Nephron progenitor cell (in vitro differentiated cells): Measurements from ENCODE around the gene CA14.

Source experiments
- DNase-seq: peaks from one replicate; pipeline ENCODE4 v3.0.0; 2021
- H3K27ac Mint-ChIP-seq: 2 replicates; pipeline ENCODE4 v1.8.0; 2021; ENCODE audit warnings: mild to moderate bottlenecking, moderate library complexity, mixed read lengths
- H3K27me3 Mint-ChIP-seq: 2 replicates; pipeline ENCODE4 v1.8.0; 2021; ENCODE audit warnings: mild to moderate bottlenecking, low read depth, mixed read lengths; ENCODE audit not compliant: poor library complexity
- H3K36me3 Mint-ChIP-seq: 2 replicates; pipeline ENCODE4 v1.8.0; 2021; ENCODE audit warnings: low read depth, mixed read lengths
- H3K4me1 Mint-ChIP-seq: 2 replicates; pipeline ENCODE4 v1.8.0; 2021; ENCODE audit warnings: mixed read lengths
- H3K4me3 Mint-ChIP-seq: 2 replicates; pipeline ENCODE4 v1.8.0; 2021; ENCODE audit warnings: mild to moderate bottlenecking, moderate library complexity, mixed read lengths
- H3K9me3 Mint-ChIP-seq: 2 replicates; pipeline ENCODE4 v1.8.0; 2021; ENCODE audit warnings: mild to moderate bottlenecking, moderate library complexity, mixed read lengths
- TF ChIP-seq, protein P1 (sequence below): fragments of 200-600 bp; sonication (generic); IDR thresholded peaks from 2 replicates; pipeline ENCODE4 v1.5.0; 2021; ENCODE audit warnings: antibody characterized with exemption

Gene CA14

GRCh38 chr1:150271291-150271959 lies 13.9 kb downstream of the CA14 start:
- Mint-ChIP-seq H3K27ac (peak overlapping the region; percentile 93), H3K36me3 (peaks cover 18% of the 10 kb centered on the region), H3K4me3 (peak overlapping the region; percentile 84), H3K9me3 (no peaks in the 10 kb centered on the region), H3K4me1 (peaks cover 63% of the 10 kb centered on the region), H3K27me3 (peaks cover 7% of the 10 kb centered on the region)
- DNase-seq, result no peak
- TF ChIP-seq, protein P1, sequence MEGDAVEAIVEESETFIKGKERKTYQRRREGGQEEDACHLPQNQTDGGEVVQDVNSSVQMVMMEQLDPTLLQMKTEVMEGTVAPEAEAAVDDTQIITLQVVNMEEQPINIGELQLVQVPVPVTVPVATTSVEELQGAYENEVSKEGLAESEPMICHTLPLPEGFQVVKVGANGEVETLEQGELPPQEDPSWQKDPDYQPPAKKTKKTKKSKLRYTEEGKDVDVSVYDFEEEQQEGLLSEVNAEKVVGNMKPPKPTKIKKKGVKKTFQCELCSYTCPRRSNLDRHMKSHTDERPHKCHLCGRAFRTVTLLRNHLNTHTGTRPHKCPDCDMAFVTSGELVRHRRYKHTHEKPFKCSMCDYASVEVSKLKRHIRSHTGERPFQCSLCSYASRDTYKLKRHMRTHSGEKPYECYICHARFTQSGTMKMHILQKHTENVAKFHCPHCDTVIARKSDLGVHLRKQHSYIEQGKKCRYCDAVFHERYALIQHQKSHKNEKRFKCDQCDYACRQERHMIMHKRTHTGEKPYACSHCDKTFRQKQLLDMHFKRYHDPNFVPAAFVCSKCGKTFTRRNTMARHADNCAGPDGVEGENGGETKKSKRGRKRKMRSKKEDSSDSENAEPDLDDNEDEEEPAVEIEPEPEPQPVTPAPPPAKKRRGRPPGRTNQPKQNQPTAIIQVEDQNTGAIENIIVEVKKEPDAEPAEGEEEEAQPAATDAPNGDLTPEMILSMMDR, result no peak

- peak overlapping the region; percentile 84 for H3K4me3 Mint-ChIP-seq
- H3K27ac Mint-ChIP-seq, result peak overlapping the region; percentile 4
- DNase-seq, result no peak
- TF ChIP-seq, protein P1, result no peak
- H3K9me3 Mint-ChIP-seq, result no peaks in the 10 kb centered on the region
- peaks cover 27% of the 10 kb centered on the region for H3K36me3 Mint-ChIP-seq
- peaks cover 2% of the 10 kb centered on the region for H3K27me3 Mint-ChIP-seq
- peaks cover 46% of the 10 kb centered on the region for H3K4me1 Mint-ChIP-seq
Measured at GRCh38 chr1:150273311-150273710, 15.7 kb downstream of the CA14 start.

DNA sequence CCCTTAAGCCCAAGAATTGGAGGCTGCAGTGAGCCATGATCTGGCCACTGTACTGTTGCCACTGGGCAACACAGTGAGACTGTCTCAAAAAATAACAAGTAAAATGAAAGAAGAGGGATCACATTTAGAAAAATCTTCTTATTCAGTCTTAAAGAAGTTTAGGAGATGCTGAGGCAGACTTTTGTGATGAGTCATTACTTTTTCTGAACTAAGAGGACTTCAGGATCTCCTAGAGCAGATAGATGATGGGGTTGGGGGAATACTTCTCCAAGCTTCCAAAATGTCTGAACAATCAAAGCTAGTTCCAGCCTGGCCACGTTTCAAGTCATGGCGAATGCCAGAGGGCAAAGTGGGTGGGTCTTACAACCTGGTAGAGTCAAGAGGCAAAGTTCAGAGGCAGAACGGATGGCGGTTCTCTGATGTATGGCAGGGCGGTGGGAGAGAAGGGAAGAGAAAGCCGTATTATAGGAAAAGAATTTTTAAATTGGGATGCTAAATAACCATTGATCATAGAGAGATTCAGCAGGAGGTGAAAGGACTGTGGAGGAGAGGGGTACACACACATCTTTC lies 22.6 kb downstream of the CA14 start:
- peak overlapping the region; percentile 92 for H3K4me3 Mint-ChIP-seq
- no peak overlapping the region for H3K27ac Mint-ChIP-seq
- no peaks in the 10 kb centered on the region for H3K9me3 Mint-ChIP-seq
- H3K36me3 Mint-ChIP-seq, result peaks cover 71% of the 10 kb centered on the region
- H3K27me3 Mint-ChIP-seq, result peaks cover 34% of the 10 kb centered on the region
- H3K4me1 Mint-ChIP-seq, result peaks cover 44% of the 10 kb centered on the region
- TF ChIP-seq, protein P1, result no peak
- DNase-seq, result no peak

GRCh38 chr1:150281221-150281757 lies 23.7 kb downstream of the CA14 start:
- H3K27me3 Mint-ChIP-seq, result peaks cover 39% of the 10 kb centered on the region
- peaks cover 70% of the 10 kb centered on the region for H3K36me3 Mint-ChIP-seq
- peak overlapping the region; percentile 92 for H3K4me3 Mint-ChIP-seq
- TF ChIP-seq, protein P1, result peak; percentile 57
- H3K9me3 Mint-ChIP-seq, result no peaks in the 10 kb centered on the region
- peaks cover 44% of the 10 kb centered on the region for H3K4me1 Mint-ChIP-seq
- DNase-seq, result peak; percentile 63
- peak overlapping the region; percentile 33 for H3K27ac Mint-ChIP-seq

DNA sequence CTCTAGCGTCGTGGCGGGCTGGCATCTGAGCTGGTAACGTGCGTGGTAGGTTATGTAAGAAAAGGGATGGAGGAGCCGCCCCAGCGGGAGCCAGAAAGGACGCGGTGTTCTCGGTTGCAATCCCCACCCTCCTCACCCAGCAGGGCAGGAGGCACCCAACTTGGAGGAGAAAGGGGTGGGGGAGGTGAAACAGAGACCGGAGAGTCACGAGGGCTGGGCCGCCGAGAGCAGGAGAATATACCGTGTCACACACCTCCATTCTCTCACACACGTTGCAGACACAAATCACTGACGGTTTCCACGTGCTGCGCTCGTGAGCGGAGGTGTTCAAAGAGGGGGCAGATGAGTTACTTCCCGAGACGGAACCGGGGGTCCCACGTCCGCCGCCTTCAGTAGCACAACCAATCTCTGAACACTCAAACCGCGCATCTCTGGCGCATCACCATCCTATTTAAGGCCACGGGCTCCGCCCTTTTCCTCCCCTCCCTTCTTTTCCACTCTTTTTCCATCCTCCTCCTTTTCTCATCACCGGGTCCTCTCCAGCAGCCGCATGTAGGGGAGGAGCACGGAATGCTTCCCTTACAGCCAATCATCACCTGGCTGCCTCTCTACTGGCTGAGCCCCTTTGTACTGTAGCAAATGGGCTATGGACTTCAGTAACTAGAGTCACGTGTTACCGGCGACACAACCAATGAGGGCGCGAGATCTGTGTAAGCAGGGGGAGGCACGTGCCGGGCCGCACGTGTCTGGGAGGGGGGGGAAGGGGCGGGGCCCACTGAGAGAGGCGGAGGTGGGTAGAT lies 24.4 kb downstream of the CA14 start, which contains the start of gene CIART:
TSS of gene CIART (plus strand) at position 797 of the 800 bp plus-strand sequence. CDS start 714 bp downstream, outside the sequence.
- H3K27me3 Mint-ChIP-seq, result peaks cover 43% of the 10 kb centered on the region
- peaks cover 44% of the 10 kb centered on the region for H3K4me1 Mint-ChIP-seq
- peak within 1 kb of the TSS; percentile 92 for H3K4me3 Mint-ChIP-seq

More for the DNA sequence above, 24.4 kb downstream of the CA14 start, which contains the start of gene CIART:
- no peaks in the 10 kb centered on the region for H3K9me3 Mint-ChIP-seq
- H3K27ac Mint-ChIP-seq, result peak within 1 kb of the TSS; percentile 40
- TF ChIP-seq, protein P1, result no peak
- DNase-seq, result peak; percentile 78
- H3K36me3 Mint-ChIP-seq, result peaks cover 70% of the 10 kb centered on the region
